K562 treated with DMSO at 1 percent for 4 hours (cell line): ENCODE data around the gene SQSTM1. TPM values are rescaled to one million over a fixed set of nuclear protein-coding genes. Genes with fewer than 3 reads are reported as not detected.

ENCODE experiments used
- total RNA-seq: library from RNA; unstranded; fragments of 300-600 nt; gene quantifications from 2 replicates; pipeline ENCODE4 v1.2.3, GENCODE V29; 2022; ENCODE audit not compliant: insufficient read depth

The SQSTM1 gene
- 416 and 448 TPM in 2 replicates for total RNA-seq

GRCh38 chr5:179820483-179821297, at the start of gene SQSTM1:
Gene SQSTM1, plus strand, starts transcription at chr5:179820905. Its CDS starts 32 bp downstream, at chr5:179820937.

GRCh38 chr5:179793468-179794139, 27.1 kb upstream of the SQSTM1 start, which contains the start of gene LTC4S:
Gene LTC4S, plus strand, starts transcription at chr5:179793986. Its CDS starts 95 bp downstream, at chr5:179794081.

GRCh38 chr5:179806250-179807048, 14.3 kb upstream of the SQSTM1 start, which contains the start of gene MGAT4B:
Gene MGAT4B, minus strand, starts transcription at chr5:179806866. Its CDS starts 283 bp downstream, at chr5:179806583.

GRCh38 chr5:179858586-179859427, 38.1 kb downstream of the SQSTM1 start, which contains the start of gene MRNIP:
Gene MRNIP, minus strand, starts transcription at chr5:179858817. Its CDS starts 21 bp downstream, at chr5:179858796.

Other genes starting within 250 kb of the SQSTM1 start
- 182 and 260 TPM in 2 replicates for gene HNRNPH1, start 197.2 kb upstream of the SQSTM1 start, total RNA-seq
- not detected in 2 replicates for gene CBY3, start 139.9 kb upstream of the SQSTM1 start, total RNA-seq
- 265 and 279 TPM in 2 replicates for gene CANX, start 121.9 kb upstream of the SQSTM1 start, total RNA-seq
- 12.9 and 17.1 TPM in 2 replicates for gene MAML1, start 88.1 kb upstream of the SQSTM1 start, total RNA-seq
- gene LTC4S, start 26.9 kb upstream of the SQSTM1 start, total RNA-seq = not detected in 2 replicates
- gene MGAT4B, start 14.0 kb upstream of the SQSTM1 start, total RNA-seq = 140 and 190 TPM in 2 replicates
- 13.5 and 22.2 TPM in 2 replicates for gene MRNIP, start 37.9 kb downstream of the SQSTM1 start, total RNA-seq
- gene TBC1D9B, start 87.0 kb downstream of the SQSTM1 start, total RNA-seq = 30.2 and 34.9 TPM in 2 replicates